AG10803 (cell line): Measurements from ENCODE around the gene PAPSS1.
"Not testable (repeated sequence)": the region's sequence is repeated elsewhere in the genome, so short reads cannot be mapped to it uniquely, and the experiment has no call there.

Source experiments
- DNase-seq: peaks from one replicate; pipeline ENCODE4 v3.0.0; 2010; ENCODE audit warnings: low read depth
- H3K4me3 ChIP-seq: 2 replicates; pipeline ENCODE4 v1.5.1; 2011; ENCODE audit warnings: mild to moderate bottlenecking, low read length, control low read depth
- TF ChIP-seq, protein P1 (sequence below): conservative IDR thresholded peaks from 2 replicates; pipeline ENCODE4 v1.5.1; 2011; ENCODE audit warnings: mild to moderate bottlenecking, low read length, control low read depth, inconsistent platforms

The PAPSS1 gene

DNA sequence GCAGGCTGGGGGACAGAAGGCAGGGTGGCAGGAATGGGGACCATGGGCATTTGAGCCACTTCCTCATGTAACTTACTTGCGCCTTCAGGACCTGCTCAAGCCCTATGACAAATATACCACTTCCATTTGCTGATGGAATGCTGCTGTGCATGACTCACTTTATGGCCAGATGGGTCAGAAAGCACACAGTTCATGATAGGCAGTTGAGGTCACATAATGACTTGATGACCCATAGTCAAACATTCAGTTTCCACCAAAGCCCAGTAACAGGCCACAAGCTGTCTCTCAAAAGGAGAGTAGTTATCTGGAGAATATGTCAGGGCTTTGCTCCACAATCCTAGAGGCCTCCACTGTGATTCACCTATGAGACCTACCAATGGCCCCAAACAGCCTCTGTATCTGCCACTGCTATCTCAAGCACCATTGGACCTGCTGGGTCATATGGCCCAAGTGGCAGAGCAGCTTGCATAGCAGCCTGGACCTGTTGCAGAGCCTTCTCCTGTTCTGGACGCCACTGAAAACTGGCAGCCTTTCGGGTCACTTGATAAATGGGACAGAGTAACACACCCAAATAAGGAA lies 5.3 kb upstream of the PAPSS1 start:
- H3K4me3 ChIP-seq = no peak overlapping the region
- TF ChIP-seq, protein P1, sequence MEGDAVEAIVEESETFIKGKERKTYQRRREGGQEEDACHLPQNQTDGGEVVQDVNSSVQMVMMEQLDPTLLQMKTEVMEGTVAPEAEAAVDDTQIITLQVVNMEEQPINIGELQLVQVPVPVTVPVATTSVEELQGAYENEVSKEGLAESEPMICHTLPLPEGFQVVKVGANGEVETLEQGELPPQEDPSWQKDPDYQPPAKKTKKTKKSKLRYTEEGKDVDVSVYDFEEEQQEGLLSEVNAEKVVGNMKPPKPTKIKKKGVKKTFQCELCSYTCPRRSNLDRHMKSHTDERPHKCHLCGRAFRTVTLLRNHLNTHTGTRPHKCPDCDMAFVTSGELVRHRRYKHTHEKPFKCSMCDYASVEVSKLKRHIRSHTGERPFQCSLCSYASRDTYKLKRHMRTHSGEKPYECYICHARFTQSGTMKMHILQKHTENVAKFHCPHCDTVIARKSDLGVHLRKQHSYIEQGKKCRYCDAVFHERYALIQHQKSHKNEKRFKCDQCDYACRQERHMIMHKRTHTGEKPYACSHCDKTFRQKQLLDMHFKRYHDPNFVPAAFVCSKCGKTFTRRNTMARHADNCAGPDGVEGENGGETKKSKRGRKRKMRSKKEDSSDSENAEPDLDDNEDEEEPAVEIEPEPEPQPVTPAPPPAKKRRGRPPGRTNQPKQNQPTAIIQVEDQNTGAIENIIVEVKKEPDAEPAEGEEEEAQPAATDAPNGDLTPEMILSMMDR = no peak
- DNase-seq = peak; percentile 35

DNA sequence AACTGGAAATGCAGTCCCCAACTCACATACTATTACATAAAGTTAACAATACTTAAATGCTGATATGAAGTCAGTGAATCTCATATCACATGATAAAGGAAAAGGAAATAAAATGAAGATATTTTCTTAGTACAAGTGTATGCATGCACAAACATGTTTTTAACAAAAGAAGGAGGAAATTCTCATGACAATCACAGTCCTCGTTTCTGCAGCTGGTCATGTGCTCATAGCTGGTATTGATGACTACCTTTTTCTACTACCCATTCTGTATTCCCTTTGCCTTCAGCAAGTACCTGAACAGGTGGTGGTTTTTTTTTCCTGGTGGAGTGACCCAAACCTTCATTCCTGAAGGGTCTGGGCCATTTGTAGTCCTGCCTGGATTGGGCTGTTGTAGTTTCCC lies 3.3 kb upstream of the PAPSS1 start:
- DNase-seq = not testable (repeated sequence)

DNA sequence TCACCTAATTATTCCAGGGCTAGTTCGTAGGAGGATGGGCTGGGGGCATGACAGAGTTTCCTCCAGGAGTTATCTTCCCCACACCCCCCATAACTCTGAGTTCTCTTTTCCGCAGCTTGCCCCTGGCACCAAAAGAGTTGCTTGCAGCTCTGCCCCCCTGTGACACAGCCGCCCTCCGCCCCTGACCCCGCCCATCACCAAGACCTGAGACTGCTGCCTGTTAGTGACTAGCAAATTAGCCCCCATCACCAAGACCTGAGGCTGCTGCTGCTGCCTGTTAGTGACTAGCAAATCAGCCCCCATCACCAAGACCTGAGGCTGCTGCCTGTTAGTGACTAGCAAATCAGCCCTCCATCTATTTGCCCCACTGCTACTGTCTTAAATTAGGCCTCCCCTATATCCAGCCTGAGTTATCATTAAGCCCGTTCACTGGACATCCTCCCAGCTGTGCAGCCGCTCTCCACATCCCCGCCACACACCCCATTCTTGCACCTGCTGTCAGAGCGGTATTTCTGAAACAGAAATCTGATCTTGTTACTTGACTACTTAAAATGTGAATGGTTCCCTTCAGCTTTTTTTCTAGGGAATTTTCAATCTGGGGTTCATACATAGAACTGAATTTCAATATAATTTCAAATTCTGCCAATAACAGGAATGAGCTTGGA lies 1.5 kb upstream of the PAPSS1 start:
- DNase-seq = no peak
- H3K4me3 ChIP-seq = no peak overlapping the region
- TF ChIP-seq, protein P1 = no peak

More for the DNA sequence above, 3.3 kb upstream of the PAPSS1 start:
- H3K4me3 ChIP-seq = not testable (repeated sequence)

DNA sequence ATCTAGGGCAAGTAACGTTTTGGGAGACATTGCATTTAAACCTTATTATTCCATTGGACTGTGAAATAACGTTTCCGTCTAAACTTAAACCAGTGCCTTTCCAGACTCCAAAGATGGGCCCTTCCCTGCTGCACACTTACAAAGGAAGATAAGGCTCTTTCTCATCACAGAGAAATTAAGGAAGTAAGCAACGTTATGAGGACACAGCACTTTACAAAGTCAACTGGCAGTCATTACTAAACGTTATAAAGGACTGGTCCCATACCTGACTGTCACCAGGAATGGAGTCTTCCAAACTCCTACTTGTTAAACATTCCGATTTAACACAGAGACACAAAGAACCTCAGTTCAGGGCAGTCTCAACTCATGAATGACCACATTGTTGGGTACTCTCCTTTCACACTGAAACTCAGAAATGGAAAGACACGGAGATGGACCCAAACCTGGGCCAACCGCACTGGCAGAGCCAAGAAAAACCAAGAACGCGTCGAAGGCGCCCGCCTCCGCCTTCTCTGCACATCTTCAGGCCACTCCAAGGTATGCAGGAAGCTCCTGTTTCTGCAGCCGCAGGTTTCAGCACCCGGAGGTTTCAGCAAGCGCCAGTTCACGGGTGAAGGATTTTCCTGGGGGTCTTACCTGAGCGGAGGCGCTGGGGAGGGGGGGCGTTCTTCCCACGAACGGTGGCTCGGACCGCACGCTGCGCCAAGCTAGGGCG lies 670 bp downstream of the PAPSS1 start:
- DNase-seq = peak; percentile 26

DNA sequence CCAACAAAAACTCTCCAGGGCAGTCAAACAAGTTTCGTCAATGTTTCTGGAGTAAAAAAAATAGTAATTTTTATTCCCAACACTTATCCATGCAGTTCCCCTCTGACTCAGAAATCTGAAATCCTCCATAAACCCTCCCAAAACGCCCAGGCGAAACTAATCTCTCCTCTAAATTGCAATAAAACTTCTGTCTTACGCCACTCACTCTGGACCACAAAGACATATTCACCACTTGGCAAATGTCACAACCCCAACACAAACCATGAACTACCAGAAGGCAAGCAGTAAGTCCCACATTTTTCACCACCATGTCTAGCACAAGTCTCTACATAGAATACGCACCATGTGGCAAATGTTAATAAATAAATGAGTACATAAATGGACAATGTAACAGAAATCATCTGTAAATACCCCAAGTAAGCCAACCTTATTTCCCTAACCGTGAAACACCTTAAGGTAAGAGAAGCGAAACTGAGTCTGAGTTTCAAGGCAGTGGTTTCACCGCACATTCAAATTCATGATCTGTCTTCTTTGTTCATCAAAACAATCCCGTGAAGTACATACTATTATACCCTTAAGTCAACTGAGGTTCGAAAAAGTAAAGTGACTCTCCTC lies 1.6 kb downstream of the PAPSS1 start:
- H3K4me3 ChIP-seq = peak overlapping the region; percentile 90
- TF ChIP-seq, protein P1 = no peak
- DNase-seq = peak; percentile 58

More for the DNA sequence above, 670 bp downstream of the PAPSS1 start:
- TF ChIP-seq, protein P1 = no peak
- H3K4me3 ChIP-seq = peak overlapping the region; percentile 90

DNA sequence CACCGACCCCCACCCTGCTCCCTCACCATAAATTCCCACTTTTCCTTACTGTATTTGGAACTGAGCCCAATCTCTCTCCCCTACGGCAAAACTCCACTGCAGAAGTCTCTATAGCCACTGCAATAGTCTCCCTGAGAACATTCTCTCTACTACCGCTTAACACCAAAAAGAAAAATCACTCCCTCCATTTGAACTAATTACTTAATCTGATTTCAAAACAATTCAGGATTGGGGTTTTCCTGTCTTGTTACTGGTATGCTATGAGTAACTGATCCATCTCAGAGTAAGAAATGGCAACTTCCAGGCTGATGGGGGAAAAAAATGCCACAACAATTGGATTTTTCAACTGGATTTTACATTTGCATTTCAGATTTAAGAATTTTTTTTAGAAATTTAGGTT lies 5.8 kb downstream of the PAPSS1 start:
- TF ChIP-seq, protein P1 = no peak
- DNase-seq = no peak
- H3K4me3 ChIP-seq = no peak overlapping the region

DNA sequence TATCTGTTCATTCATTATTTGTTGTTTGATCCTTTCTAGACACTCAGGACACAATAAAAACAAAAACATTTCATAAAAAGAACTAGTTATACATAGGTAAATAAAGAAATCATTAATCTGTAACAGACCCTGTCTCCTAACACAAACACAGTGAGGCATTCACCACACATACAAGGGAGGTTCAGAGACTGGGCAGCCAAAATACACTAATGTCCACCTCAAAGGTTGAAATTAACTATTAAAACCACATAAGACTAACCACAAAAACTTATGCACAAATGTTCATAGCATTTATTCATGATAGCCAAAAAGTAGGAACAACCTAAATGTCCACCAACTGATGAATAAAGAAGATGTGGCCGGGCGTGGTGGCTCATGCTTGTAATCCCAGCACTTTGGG lies 7.8 kb downstream of the PAPSS1 start:
- no peak overlapping the region for H3K4me3 ChIP-seq
- no peak for DNase-seq
- TF ChIP-seq, protein P1 = no peak
